HepG2 (cell line): ENCODE results near the gene TMEM121. TPM values are rescaled to one million over a fixed set of nuclear protein-coding genes. Genes with fewer than 3 reads are reported as not detected.

Experiments
- ATF7-NPFF ChIP-seq: sonication (generic); formaldehyde crosslinking; IDR thresholded peaks from 2 replicates; pipeline ENCODE4 v1.8.1; 2023; ENCODE audit warnings: mild to moderate bottlenecking, low read depth, missing genetic modification reagents, moderate library complexity
- CENPX ChIP-seq: sonication (generic); formaldehyde crosslinking; IDR thresholded peaks from 2 replicates; pipeline ENCODE4 v1.9.0; 2021; ENCODE audit warnings: mild to moderate bottlenecking, missing genetic modification reagents, moderate library complexity
- FOXJ3 ChIP-seq: sonication (generic); formaldehyde crosslinking; IDR thresholded peaks from 2 replicates; pipeline ENCODE4 v1.4.0; 2020; ENCODE audit warnings: missing genetic modification reagents, mild to moderate bottlenecking, borderline replicate concordance
- HMGXB4 ChIP-seq, 2 experiments: sonication (generic) in 1 of 2; formaldehyde crosslinking in 1 of 2; IDR thresholded peaks; 2 replicates each; pipeline versions ENCODE4 v1.4.0 to v1.6.1; 2018 to 2020; ENCODE audit warnings: missing genetic modification reagents in 2 of 2, borderline replicate concordance in 1 of 2, low read depth in 1 of 2, mild to moderate bottlenecking in 1 of 2, missing biosample characterization in 1 of 2
- LCORL ChIP-seq, 2 experiments: fragments of 450-650 bp in 1 of 2; sonication (generic) in 1 of 2; formaldehyde crosslinking in 1 of 2; IDR thresholded peaks; 2 replicates each; pipeline versions ENCODE4 v1.5.0 to v1.6.1; 2017 to 2020; ENCODE audit warnings: antibody characterized with exemption in 1 of 2, missing genetic modification reagents in 1 of 2
- MTA3 ChIP-seq: sonication (generic); formaldehyde crosslinking; IDR thresholded peaks from 2 replicates; pipeline ENCODE4 v1.4.0; 2020; ENCODE audit warnings: missing genetic modification reagents
- NAIF1 ChIP-seq: sonication (generic); formaldehyde crosslinking; IDR thresholded peaks from 2 replicates; pipeline ENCODE4 v1.5.0; 2020; ENCODE audit warnings: mild to moderate bottlenecking, missing genetic modification reagents, borderline replicate concordance
- POLR2A ChIP-seq, 2 experiments: IDR thresholded peaks; 2 replicates each; pipeline ENCODE4 v1.6.1; 2011; ENCODE audit warnings: low read depth in 2 of 2, low read length in 2 of 2, mild to moderate bottlenecking in 1 of 2, moderate library complexity in 1 of 2; ENCODE audit not compliant: insufficient read depth in 1 of 2
- POLR2AphosphoS5 ChIP-seq: IDR thresholded peaks from 2 replicates; pipeline ENCODE4 v1.6.1; 2012; ENCODE audit warnings: low read depth, low read length
- SP4 ChIP-seq: sonication (generic); formaldehyde crosslinking; IDR thresholded peaks from 2 replicates; pipeline ENCODE4 v1.8.1; 2023; ENCODE audit warnings: mild to moderate bottlenecking, missing genetic modification reagents
- SRSF4 ChIP-seq: fragments of 200-400 bp; formaldehyde crosslinking; IDR thresholded peaks from one replicate; pipeline ENCODE4 v1.6.1; 2018; ENCODE audit warnings: mild to moderate bottlenecking, low read depth, low read length, moderate library complexity; ENCODE audit not compliant: poor library complexity, severe bottlenecking
- TFE3 ChIP-seq: IDR thresholded peaks from 2 replicates; pipeline ENCODE4 v1.6.1; 2016
- UBTF ChIP-seq: sonication (generic); formaldehyde crosslinking; IDR thresholded peaks from 2 replicates; pipeline ENCODE4 v1.4.0; 2020; ENCODE audit warnings: mild to moderate bottlenecking, missing genetic modification reagents
- YY1 ChIP-seq: IDR thresholded peaks from 2 replicates; pipeline ENCODE4 v1.6.1; 2011; ENCODE audit warnings: low read length, low read depth, moderate library complexity, mild to moderate bottlenecking; ENCODE audit not compliant: insufficient read depth, insufficient replicate concordance
- ZC3H13 ChIP-seq: sonication (generic); formaldehyde crosslinking; IDR thresholded peaks from 2 replicates; pipeline ENCODE4 v1.8.1; 2023; ENCODE audit warnings: mild to moderate bottlenecking, missing genetic modification reagents, moderate library complexity
- ZNF160 ChIP-seq: sonication (generic); formaldehyde crosslinking; IDR thresholded peaks from 2 replicates; pipeline ENCODE4 v1.8.0; 2022; ENCODE audit warnings: mild to moderate bottlenecking, inconsistent platforms, missing genetic modification reagents
- ZNF430 ChIP-seq: sonication (generic); formaldehyde crosslinking; IDR thresholded peaks from 2 replicates; pipeline ENCODE4 v1.9.0; 2021; ENCODE audit warnings: mild to moderate bottlenecking, missing genetic modification reagents
- ZNF556 ChIP-seq: sonication (generic); formaldehyde crosslinking; IDR thresholded peaks from 2 replicates; pipeline ENCODE4 v1.4.0; 2020; ENCODE audit warnings: mild to moderate bottlenecking, missing genetic modification reagents, borderline replicate concordance
- ZNF589 ChIP-seq: sonication (generic); formaldehyde crosslinking; conservative IDR thresholded peaks from 2 replicates; pipeline ENCODE4 v1.8.0; 2022; ENCODE audit warnings: mild to moderate bottlenecking, moderate library complexity, missing genetic modification reagents
- ZNF598 ChIP-seq: sonication (generic); formaldehyde crosslinking; IDR thresholded peaks from 2 replicates; pipeline ENCODE4 v1.5.1; 2020; ENCODE audit warnings: mild to moderate bottlenecking, missing genetic modification reagents, borderline replicate concordance
- ZNF703 ChIP-seq: sonication (generic); formaldehyde crosslinking; IDR thresholded peaks from 2 replicates; pipeline ENCODE4 v1.5.1; 2020; ENCODE audit warnings: missing genetic modification reagents, mild to moderate bottlenecking, moderate library complexity, borderline replicate concordance
- ZNF777 ChIP-seq: sonication (generic); formaldehyde crosslinking; IDR thresholded peaks from 2 replicates; pipeline ENCODE4 v1.4.0; 2020; ENCODE audit warnings: missing genetic modification reagents
- ZNF891 ChIP-seq: sonication (generic); formaldehyde crosslinking; IDR thresholded peaks from 2 replicates; pipeline ENCODE4 v1.5.0; 2020; ENCODE audit warnings: mild to moderate bottlenecking, missing genetic modification reagents
- ZSCAN30 ChIP-seq: sonication (generic); formaldehyde crosslinking; IDR thresholded peaks from 2 replicates; pipeline ENCODE4 v1.5.0; 2020; ENCODE audit warnings: mild to moderate bottlenecking, missing genetic modification reagents
- ZSCAN9 ChIP-seq: IDR thresholded peaks from 2 replicates; pipeline ENCODE4 v1.6.1; 2016; ENCODE audit warnings: borderline replicate concordance
- polyA plus RNA-seq, 8 experiments: library from polyadenylated mRNA; depleted of rRNA in 3 of 8; stranded (reverse) in 7 of 8; unstranded in 1 of 8; fragments of >200 nt; fragmentation: Illumina TruSeq in 4 of 8; extraction: Trizol in 4 of 8; gene quantifications; 2 replicates each; pipeline versions ENCODE4 v1.2.1 to v1.2.3, GENCODE V29; 2011 to 2016; ENCODE audit warnings: low read depth in 4 of 8, missing spikeins in 1 of 8, mixed read lengths in 1 of 8; ENCODE audit not compliant: insufficient read depth in 1 of 8
- total RNA-seq, 5 experiments: library from RNA; depleted of rRNA; stranded (reverse); fragments of >200 nt; fragmentation: Illumina TruSeq; extraction: Trizol; gene quantifications; 2 replicates each; pipeline ENCODE4 v1.2.3, GENCODE V29; 2016; ENCODE audit warnings: low read depth in 1 of 5

TMEM121 gene
- total and polyA plus RNA-seq, 2 of the 13 experiments (the other 11 are each of a cell fraction or from before 2014, with no cell fraction given), result 6.6 to 19.0 TPM

- no peak for TF ChIP-seq TFE3
- peak; percentile 74; the same call in 1 of the 2 replicates for TF ChIP-seq SP4 (CRISPR knock-in tag)
- no peak for TF ChIP-seq ZNF160 (CRISPR knock-in tag)
- TF ChIP-seq UBTF (CRISPR knock-in tag), result peak; percentile 36; the same call in 1 of the 2 replicates
- TF ChIP-seq ZNF598 (CRISPR knock-in tag), result no peak
- TF ChIP-seq MTA3 (CRISPR knock-in tag), result no peak
- peak; percentile 42; the same call in 1 of the 2 replicates for TF ChIP-seq ZNF430
- TF ChIP-seq LCORL (IDR thresholded peaks at IDR 0.05), result no peak
- peak; percentile 38; the same call in 1 of the 2 replicates for TF ChIP-seq LCORL (CRISPR knock-in tag; IDR thresholded peaks at IDR 0.05)
- TF ChIP-seq HMGXB4 (CRISPR knock-in tag; IDR thresholded peaks at IDR 0.05; ENCODE audit: borderline replicate concordance in 1 of 2, low read depth in 1 of 2), result peak in 1 of 2 experiments; percentile 34; a peak in 1 of 4 replicates
- 0 out of 2 replicates have a peak, but pooled peaks have one; percentile 22 for TF ChIP-seq ZC3H13 (CRISPR knock-in tag)
- TF ChIP-seq SRSF4, result no peak
- no peak for TF ChIP-seq FOXJ3 (CRISPR knock-in tag)
- peak; percentile 58 for TF ChIP-seq POLR2AphosphoS5
- TF ChIP-seq CENPX (CRISPR knock-in tag), result no peak
- no peak for TF ChIP-seq NAIF1
- no peak for TF ChIP-seq ZNF556 (CRISPR knock-in tag)
- TF ChIP-seq ZSCAN9, result no peak
- peak in 1 of 2 experiments; percentile 33; a peak in 1 of 4 replicates for TF ChIP-seq POLR2A (IDR thresholded peaks at IDR 0.05; ENCODE audit: insufficient read depth in 1 of 2, low read depth in 2 of 2, low read length in 2 of 2)
- peak; percentile 34 for TF ChIP-seq YY1
- peak; percentile 30; the same call in 1 of the 2 replicates for TF ChIP-seq ZNF703 (CRISPR knock-in tag)
- TF ChIP-seq ATF7-NPFF, result peak; percentile 18; the same call in 1 of the 2 replicates
- no peak for TF ChIP-seq ZNF891 (CRISPR knock-in tag)
- no peak for TF ChIP-seq ZSCAN30 (CRISPR knock-in tag)
- 0 out of 2 replicates have a peak, but pooled peaks have one; percentile 29 for TF ChIP-seq ZNF589 (CRISPR knock-in tag)
- peak; percentile 88 for TF ChIP-seq ZNF777 (CRISPR knock-in tag)
Observed at GRCh38 chr14:105486974-105487448, 39.4 kb upstream of the TMEM121 start (continued).
